Measurements from ENCODE around the gene CDK3. TPM values are rescaled to one million over a fixed set of nuclear protein-coding genes. Genes with fewer than 3 reads are reported as not detected.
A peak's percentile ranks its signal among the peaks of the same experiment; 100 is the strongest.

Gene CDK3
- 10 to 100 TPM in 2 of 4 donors, 1 to 10 TPM in 1, not detected in 1; 5.4 to 24.6 (median 16.9) TPM for total RNA-seq

DNA sequence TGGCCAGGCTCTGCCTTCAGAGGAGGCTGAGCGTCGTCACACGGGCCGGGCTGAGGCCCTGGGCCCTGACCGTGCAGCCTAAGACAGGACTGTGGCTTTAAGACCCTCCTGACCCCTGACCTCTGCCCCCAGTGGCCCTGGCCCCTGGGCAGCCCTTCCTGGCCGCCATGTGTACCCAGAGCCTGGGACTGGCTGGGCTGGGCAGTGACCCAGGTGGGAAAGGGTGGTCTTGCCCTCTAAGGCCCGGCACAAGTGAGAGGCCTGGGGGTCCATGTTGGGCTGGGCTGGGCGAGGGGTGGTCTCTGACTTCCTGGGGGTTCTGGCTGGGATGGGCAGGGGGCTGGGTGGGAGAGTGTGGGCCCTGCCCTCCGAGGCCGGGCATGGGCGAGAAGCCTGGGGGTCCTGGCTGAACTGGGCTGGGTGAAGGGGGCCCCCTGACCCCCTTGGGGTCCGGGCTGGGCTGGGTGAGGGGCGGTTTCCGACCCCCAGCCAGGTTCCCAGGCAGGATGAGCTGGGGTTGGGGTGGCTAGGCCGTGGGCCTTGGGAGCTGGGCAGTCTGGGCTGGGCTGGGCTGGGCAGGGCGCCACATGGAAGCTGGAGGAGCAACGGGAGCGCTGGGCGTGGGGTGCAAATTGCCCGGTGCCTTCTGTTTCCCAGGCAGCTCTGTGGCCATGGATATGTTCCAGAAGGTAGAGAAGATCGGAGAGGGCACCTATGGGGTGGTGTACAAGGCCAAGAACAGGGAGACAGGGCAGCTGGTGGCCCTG lies at the start of gene CDK3:
Gene CDK3, plus strand, starts transcription at position 101 of the 767 bp plus-strand sequence. Its CDS starts 571 bp downstream, at position 672.
- Histone ChIP-seq H3K4me1 (peaks cover 13 to 90% (median 60%) of the 10 kb centered on the region in 4 donors), H3K9me3 (no peaks in the 10 kb centered on the region), H3K4me3 (no peak within 1 kb of the TSS), H3K27ac (peak within 1 kb of the TSS; percentile 84 to 91 (median 87)), H3K27me3 (no peaks in the 10 kb centered on the region), H3K36me3 (no peaks in the 10 kb centered on the region)
- intact Hi-C loops (cut with DNase I; ENCODE audit: low total_unique reads), result loop anchor here (5.0 kb wide), 1 partner anchor 94 kb away; no protein-coding TSS in a partner anchor
- in situ Hi-C loops (cut with MboI; ENCODE audit: low pct_ligation_motif_present in 1 of 4, low pct_unique_long_range_greater_than_20kb in 1 of 4, low sequenced_read_pairs in 3 of 4), result loop anchor here in 3 of 4 donors (5.0 to 25.0 kb wide), 3 partner anchors 86 to 286 kb away; no protein-coding TSS in a partner anchor
- WGBS, 2 donors (ENCODE audit: low coverage in 1 of 2), result 71% methylated on average over 21 of the region's 21 CpGs; no CpG with 5 or more reads in 1 of the 2 donors
- DNase-seq, result peak; percentile 76
- TF ChIP-seq, protein P1, sequence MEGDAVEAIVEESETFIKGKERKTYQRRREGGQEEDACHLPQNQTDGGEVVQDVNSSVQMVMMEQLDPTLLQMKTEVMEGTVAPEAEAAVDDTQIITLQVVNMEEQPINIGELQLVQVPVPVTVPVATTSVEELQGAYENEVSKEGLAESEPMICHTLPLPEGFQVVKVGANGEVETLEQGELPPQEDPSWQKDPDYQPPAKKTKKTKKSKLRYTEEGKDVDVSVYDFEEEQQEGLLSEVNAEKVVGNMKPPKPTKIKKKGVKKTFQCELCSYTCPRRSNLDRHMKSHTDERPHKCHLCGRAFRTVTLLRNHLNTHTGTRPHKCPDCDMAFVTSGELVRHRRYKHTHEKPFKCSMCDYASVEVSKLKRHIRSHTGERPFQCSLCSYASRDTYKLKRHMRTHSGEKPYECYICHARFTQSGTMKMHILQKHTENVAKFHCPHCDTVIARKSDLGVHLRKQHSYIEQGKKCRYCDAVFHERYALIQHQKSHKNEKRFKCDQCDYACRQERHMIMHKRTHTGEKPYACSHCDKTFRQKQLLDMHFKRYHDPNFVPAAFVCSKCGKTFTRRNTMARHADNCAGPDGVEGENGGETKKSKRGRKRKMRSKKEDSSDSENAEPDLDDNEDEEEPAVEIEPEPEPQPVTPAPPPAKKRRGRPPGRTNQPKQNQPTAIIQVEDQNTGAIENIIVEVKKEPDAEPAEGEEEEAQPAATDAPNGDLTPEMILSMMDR (IDR thresholded peaks at IDR 0.05), result peak in 1 of 5 experiments; percentile 9
- TF ChIP-seq POLR2A (IDR thresholded peaks at IDR 0.05), result no peak

GRCh38 chr17:75950855-75951554 lies 49.6 kb upstream of the CDK3 start:
- Histone ChIP-seq H3K4me3 (no peak overlapping the region), H3K4me1 (no peaks in the 10 kb centered on the region), H3K9me3 (no peaks in the 10 kb centered on the region), H3K36me3 (peaks cover 0 to 86% (median 46%) of the 10 kb centered on the region in 4 donors), H3K27me3 (no peaks in the 10 kb centered on the region), H3K27ac (no peak overlapping the region)
- 77 to 78% methylated on average over 4 to 8 of the region's 8 CpGs for WGBS, 2 donors (ENCODE audit: low coverage in 1 of 2)
- intact Hi-C loops (cut with DNase I; ENCODE audit: low total_unique reads) (no loop called here), in situ Hi-C loops (cut with MboI; ENCODE audit: low pct_ligation_motif_present in 1 of 4, low pct_unique_long_range_greater_than_20kb in 1 of 4, low sequenced_read_pairs in 3 of 4) (no loop called here)
- TF ChIP-seq POLR2A (IDR thresholded peaks at IDR 0.05) (no peak), POLR2AphosphoS5 (IDR thresholded peaks at IDR 0.05) (no peak), EP300 (IDR thresholded peaks at IDR 0.05; ENCODE audit: low read depth) (no peak)
- TF ChIP-seq, protein P1 (IDR thresholded peaks at IDR 0.05), result no peak
- no peak for DNase-seq

- WGBS, 2 donors (ENCODE audit: low coverage in 1 of 2), result 49 to 63% methylated on average over 8 of the region's 8 CpGs
- in situ Hi-C loops (cut with MboI; ENCODE audit: low pct_ligation_motif_present in 1 of 4, low pct_unique_long_range_greater_than_20kb in 1 of 4, low sequenced_read_pairs in 3 of 4) (no loop called here), intact Hi-C loops (cut with DNase I; ENCODE audit: low total_unique reads) (no loop called here)
- DNase-seq, result no peak
- no peaks in the 10 kb centered on the region for H3K9me3 ChIP-seq
- no peaks in the 10 kb centered on the region for H3K27me3 ChIP-seq
- no peak overlapping the region for H3K27ac ChIP-seq
- H3K4me3 ChIP-seq, result no peak overlapping the region
- H3K4me1 ChIP-seq, result no peaks in the 10 kb centered on the region
- TF ChIP-seq POLR2AphosphoS5 (IDR thresholded peaks at IDR 0.05), result no peak
- TF ChIP-seq, protein P1 (IDR thresholded peaks at IDR 0.05), result no peak
- H3K36me3 ChIP-seq, result peaks cover 0 to 31% (median 14%) of the 10 kb centered on the region in 4 donors
These were observed 41.4 kb upstream of the CDK3 start for GRCh38 chr17:75959051-75959838.
